GM18868 (cell line): ENCODE data around the gene CPLX3.
A peak's percentile ranks its signal among the peaks of the same experiment; 100 is the strongest.
"Not testable (repeated sequence)": the region's sequence is repeated elsewhere in the genome, so short reads cannot be mapped to it uniquely, and the experiment has no call there.

ENCODE experiments used
- ATAC-seq: cut with Tn5 transposase; IDR thresholded peaks from one replicate; pipeline ENCODE4 v1.9.1; 2021; ENCODE audit warnings: mild to moderate bottlenecking, moderate library complexity; ENCODE audit not compliant: unreplicated experiment

Gene CPLX3, protein sequence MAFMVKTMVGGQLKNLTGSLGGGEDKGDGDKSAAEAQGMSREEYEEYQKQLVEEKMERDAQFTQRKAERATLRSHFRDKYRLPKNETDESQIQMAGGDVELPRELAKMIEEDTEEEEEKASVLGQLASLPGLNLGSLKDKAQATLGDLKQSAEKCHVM

DNA sequence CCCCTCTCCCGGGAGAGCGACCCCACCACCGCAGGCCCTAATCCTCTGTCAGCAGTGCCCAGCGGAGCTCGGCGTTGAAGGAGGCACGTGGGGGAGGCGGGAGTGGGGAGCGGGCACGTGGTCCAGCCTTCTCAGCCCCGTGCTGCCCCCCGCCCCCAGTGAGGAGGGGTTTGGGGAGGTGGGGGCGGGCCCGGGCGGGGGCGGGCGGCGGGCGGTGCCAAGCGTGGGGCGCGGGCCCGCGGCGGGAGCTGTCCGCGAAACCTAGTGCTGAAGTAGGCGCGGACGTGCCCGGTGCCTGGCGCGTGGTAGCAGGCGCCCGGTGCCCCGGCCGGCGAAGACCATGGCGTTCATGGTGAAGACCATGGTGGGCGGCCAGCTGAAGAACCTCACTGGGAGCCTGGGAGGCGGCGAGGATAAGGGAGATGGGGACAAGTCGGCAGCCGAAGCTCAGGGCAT is at the start of gene CPLX3:
TSS of gene CPLX3 (plus strand) at position 264 of the 456 bp plus-strand sequence. CDS start at position 341, 77 bp downstream.
- ATAC-seq: no peak

DNA sequence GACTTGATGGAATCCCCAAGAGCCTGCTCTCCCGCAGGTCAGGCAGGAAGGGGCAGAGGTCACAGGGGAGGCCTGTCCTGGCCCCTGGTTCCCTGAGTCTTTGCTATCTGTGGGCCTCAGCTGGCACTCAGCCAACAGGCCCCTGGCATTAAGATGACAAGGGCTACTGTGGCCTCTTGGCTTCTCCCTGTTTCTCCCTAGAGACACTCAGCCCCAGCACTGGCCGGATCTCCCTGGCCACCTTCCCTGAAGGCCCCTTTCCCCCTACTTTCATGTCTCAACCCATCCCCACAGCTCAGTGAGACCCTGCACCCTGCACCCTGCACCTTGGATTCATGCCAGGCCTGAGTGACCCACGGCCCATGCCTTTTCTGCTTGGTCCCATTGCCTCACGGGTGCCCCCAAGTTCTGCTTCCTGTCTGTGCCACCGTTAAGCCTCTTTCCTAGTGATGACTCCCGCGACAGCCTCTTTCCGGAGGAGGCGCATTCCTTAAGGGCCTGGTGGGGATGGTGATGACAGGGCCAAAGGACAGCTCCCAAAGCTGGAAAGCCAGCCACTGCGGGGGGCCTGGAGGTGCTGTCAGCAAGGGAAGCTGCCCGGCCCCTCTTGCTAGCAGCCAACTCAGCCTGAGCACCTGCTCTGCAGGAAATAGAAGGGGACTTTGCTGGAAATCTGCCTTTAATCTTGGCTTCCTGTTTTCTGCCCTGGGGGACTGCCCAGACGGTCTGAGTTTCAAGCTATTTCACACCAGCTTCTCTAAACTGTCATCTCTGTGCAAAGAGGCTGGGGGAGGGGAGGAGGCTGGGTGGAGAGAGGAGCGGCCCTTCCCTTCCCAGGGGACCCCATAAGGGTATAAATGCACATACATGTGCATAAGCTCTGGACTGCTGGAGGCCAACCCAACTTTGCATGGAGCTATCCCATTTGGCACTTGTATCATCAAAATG is 49.3 kb upstream of the CPLX3 start:
- ATAC-seq: peak; percentile 33

DNA sequence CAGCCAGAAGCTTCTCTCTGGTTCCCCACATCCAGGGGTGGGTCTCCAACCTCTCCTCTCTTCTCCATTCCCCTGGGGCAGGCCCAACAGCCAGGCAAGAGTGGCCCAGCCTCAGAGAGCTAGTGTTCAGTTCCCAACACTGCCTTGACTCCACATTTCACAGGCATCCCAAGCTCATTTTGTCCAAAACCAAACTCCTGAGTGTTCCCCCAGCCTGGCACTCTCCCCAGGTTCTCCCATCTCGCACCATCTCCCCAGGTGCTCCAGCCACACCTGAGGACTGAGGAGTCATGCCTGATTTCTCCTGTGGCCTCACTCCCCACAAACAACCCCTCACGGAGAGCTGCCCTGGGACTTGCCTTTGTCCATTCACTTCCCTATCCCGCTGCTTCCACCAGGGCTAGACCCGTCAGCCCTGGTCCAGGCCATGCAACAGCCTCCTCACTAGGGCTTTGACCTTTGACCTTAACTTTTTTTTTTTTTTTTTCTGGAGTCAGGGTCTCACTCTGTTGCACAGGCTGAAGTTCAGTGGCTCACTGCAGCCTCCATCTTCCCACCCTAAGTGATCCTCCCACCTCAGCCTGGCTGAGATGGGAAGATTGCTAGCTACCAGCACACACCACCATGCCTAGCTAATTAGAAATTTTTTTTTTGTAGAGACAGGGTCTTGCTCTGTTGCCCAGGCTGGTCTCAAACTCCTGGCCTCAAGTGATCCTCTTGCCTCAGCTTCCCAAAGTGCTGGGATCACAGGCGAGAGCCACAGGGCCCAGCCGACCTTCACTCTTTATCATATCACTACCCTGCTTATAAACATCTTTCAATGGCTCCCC is 48.4 kb upstream of the CPLX3 start:
- no peak for ATAC-seq

DNA sequence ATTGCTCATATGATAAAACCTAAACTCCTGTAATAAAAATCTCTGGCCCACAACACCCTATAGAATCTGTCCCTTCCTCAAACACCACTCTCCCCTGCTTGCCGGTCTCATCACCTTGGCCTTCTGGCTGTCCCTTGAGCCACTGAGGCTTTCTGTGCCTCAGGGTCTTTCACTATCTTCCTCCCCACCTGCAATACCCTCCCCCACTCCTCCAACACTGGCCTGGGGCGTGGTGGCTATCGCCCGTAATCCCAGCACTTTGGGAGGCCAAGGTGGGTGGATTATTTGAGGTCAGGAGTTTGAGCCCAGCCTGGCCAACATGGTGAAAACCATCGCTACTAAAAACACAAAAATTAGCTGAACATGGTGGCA is 47.8 kb upstream of the CPLX3 start:
- ATAC-seq: no peak

DNA sequence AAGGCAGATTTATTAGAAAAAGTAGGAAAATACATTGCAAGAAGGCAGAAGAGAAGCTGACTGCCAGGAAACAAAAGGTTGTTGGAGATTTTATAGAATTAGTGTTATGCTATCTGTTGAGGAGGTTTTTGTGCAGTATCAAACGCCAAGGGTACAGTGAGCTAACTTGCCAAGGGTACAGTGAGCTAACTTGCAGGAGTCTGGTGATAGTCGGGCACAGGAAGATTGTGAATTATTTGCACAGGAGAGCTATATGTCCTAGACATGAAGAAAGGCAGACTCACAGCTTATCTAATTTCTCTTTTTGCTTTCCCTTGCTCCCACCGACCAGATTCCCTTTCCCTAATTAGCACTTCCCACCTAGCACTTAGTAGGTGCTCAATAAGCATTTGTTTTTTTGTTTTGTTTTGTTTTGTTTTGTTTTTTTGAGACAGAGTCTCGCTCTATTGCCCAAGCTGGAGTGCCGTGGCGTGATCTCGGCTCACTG is 47.2 kb upstream of the CPLX3 start:
- no peak for ATAC-seq

DNA sequence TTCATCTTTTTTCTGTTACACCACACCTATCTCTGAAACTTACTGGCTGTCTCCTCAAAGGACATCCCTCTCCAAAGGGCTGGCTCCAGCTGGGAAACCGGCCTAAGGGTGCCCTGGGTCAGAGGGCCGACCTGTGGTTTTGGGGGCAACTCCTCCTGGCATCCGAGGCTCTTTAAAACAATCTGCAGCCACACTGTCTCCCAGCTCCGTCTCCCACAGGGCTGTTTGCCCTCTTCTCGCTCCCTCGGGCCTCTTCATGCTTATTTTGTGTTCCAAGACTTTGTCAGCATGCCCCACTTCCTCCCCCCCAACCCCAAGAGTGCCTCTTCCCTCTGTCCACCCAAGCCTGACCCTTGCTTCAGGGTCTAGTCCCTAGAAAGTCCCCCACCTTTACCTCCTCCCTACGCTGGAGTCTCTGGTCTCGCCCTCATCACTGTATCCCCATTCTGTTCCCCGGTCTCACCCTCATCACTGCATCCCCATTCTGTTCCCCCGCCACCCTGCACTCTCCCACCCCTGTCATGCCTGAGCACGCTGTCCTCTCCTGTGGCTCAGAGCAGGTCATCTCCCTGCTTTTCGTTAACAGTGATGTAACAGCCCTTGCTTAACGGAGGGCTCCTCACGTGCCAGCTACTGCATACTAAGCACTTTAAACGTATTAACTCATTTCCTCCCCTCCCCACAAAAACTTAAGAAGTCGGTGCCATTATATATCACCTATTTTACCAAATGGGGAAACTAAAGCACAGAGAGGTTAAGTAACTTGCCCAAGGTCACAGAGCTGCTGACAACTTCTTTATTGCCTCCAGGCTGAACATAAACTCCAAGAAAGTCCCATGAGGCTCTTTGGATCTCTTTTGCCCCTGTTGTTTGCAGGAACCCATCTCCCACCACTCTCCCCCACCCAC is 45.6 kb upstream of the CPLX3 start:
- ATAC-seq: no peak

DNA sequence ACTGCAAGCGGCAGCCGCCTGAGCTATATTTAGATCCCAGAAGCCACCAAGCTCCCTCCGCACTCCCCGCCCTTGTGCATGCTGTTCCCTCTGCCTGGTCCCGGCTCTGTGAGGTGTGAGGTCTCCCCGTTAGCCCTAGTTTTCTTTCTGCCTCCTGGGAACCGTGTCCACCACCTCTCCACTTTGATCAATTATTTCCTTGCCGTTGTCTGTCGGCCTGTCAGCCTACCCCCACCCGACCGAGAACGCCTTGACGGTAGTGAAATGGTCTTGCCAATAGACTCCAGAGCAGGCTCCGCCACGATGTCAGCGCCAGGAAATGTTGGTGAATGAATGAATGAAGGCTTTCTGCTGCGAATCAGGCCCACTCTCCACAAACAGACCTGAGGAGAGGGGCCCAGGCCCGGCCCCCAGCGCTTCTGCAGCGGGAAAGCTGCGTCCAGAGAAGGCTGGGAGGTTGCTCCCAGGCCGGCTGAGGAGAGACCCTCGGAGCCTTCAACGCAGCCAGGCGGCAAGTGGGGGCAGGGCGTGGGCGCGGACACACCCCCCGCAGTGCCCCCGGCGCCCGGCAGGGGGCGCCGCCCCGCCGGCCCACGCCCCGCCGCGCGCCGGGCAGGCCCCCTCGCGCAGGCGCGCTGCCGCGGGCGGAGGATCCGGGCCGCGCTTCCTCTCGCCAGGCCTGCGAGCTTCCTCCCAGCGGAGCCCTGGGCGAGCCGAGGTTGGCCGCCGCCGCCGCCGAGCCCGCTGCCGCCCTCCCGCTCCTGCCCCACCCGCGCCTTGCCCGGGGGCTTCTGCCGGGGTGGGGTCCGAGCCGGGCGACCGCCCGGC is 44.8 kb upstream of the CPLX3 start, which contains the start of gene CSK:
TSS of gene CSK (plus strand) at position 650 of the 828 bp plus-strand sequence. CDS start 16,218 bp downstream, outside the sequence.
- ATAC-seq: no peak

DNA sequence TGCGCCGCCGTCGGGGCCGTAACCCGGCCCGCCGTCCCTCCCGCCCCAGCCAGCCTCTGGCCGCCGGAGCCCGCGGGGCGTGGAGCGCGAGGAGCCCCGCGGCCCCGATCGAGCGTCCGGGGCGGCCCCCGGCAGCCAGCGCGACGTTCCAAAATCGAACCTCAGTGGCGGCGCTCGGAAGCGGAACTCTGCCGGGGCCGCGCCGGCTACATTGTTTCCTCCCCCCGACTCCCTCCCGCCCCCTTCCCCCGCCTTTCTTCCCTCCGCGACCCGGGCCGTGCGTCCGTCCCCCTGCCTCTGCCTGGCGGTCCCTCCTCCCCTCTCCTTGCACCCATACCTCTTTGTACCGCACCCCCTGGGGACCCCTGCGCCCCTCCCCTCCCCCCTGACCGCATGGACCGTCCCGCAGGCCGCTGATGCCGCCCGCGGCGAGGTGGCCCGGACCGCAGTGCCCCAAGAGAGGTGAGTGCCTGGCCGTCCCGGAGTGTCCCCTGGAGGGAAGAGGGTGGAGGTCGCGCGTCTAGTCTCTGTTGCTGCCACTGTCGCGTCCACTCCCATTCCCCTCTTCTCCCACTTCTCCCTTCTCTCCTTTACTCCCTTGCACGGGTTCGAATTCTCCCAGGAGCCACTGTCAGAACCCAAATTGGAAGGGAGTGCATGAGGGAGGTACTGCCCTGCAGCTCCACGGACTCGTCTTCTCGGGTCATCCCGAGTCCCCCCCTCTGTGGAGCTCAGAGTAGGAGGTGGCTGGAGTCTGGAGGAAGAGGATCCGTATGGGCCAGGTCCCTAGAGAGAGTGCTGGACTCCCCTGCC is 44.0 kb upstream of the CPLX3 start:
- ATAC-seq: no peak

DNA sequence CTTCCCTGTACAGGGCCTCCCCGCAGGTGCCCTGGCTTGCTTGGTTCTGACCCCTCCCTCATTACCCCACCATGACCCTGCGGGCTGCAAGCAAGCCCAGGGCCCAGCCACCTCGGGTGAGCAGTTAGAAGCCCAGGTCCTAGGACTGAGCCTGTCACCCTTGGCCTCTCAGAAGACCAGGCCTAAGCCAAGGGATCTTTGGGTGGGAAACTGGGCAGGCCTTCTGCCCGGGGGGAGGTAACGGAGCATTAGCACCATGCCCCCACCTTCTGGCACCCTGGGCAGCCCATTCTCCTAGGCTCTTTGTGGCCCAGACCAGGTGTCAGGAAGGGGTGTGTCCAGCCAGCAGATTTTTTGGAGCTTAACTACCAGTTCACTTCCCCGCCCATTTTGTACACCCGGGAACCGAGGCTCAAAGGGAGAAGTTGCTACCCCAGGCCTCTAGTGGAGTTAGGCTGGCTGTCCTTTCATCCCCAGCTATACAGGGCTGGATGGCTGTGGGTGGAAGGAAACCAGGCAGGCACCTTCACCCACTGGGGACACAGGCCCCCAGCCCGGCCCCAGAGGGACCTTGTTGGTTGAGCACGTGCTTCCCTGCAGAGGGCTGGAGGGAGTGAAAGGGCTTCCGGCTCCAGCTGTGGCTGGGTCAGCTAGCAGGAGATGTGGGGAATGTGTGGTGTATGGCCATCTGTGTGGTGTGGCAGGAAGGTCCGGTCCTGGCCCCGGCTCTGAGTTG is 43.2 kb upstream of the CPLX3 start:
- ATAC-seq: no peak

DNA sequence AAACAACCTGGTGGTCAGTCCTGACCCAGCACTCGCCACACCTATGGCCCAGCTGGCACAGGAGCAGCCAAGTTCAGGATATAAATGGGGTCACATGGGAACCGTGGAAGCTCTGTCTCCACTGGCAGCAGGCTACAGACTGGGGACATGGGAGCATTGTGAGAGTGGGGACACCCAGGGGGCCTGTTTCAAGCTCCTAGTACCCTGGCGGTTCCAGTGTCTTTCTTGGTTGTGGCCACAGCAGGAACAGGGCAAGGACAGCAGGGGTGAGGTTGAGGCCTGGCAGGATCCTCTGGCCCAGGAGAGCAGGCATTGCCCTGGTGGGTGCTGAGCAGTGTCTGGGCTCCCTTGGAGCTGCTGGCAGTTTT is 42.6 kb upstream of the CPLX3 start:
- ATAC-seq: no peak

DNA sequence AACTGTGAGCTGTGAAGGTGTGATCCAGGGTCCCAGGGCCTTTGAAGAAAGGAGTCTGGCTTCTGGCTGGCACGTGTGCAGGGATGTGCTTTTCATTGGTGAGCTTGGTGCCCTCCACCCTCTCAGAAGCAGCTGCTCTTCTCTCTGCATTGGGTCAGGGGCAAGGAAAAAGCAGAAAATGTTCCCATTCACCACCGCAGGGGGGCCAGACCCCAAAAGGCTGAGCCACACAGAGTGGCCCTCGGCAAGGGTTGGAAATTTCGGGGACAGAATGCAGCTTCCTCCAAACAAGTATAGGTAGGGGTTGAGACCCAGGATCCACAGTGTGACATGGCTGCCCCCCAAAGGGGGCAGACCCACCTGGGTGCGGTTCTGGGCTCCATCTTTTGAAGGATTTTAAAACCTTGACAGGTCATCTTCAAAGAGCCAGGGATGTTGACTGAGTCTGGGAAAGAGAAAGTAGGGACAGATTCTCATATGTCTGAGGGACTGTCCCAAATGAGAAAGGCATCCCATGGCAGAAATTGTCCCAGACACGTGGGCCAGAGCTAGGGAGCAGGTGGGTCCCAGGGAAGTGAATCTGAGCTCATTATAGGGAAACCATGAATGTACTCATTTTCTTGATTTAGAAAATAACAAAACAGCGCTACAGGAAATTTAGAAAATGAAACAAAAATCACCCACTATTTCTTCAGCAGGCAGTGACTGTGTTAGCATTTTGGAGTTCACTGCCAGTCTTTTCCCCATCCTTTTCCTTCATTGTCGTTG is 41.8 kb upstream of the CPLX3 start:
- ATAC-seq: no peak

DNA sequence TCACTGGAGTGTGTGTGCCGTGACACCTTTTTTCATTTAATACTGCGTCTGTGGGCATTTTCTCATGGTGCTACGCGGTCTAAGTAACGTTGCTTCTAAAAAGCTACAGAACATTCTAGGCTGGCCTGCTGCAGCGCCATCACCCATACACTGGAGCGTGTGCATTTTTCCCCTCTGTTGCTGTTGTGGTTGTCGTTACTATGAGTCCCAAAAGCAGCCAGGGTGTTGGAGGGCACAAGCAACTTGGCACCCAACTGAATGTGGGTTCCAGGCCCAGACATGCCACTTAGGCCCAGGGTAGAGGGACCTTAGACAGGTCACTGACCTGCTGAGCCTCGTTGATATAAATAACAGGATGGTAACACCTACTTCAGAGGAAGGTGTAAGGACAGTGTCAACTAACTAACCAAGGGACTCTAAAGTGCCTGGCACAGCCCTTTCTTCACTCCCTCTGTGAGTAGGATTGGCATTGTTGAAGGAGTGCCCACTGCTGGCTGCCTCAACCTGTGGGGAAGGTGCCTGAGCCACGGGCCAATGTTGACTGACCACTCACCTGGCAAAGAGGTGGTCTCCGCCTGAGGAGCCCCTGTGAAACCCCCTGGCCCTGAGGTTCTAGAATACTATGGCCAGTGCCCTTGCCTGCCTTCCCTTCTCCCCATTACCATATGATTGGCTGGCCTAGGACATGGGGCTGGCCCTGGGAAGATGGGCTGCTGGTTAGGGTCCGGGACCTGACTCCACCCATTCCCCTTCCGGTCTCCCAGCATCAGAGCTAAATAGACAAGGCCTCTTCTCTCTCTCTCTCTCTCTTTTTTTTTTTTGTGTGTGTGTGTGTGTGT is 41.0 kb upstream of the CPLX3 start:
- ATAC-seq: no peak

DNA sequence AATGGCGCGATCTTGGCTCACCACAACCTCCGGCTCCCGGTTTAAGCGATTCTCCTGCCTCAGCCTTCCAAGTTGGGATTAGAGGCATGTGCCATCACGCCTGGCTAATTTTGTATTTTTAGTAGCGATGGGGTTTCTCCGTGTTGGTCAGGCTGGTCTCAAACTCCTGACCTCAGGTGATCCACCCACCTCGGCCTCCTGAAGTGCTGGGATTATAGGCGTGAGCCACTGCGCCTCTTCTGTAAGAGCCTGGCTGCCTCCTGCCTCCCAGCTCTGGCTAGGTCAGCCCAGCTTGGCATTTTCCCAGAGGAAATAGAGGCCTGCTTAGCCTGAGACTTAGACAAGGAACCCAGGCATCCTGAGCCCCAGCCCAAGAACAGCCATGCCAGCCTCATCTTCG is 40.3 kb upstream of the CPLX3 start:
- ATAC-seq: not testable (repeated sequence)

DNA sequence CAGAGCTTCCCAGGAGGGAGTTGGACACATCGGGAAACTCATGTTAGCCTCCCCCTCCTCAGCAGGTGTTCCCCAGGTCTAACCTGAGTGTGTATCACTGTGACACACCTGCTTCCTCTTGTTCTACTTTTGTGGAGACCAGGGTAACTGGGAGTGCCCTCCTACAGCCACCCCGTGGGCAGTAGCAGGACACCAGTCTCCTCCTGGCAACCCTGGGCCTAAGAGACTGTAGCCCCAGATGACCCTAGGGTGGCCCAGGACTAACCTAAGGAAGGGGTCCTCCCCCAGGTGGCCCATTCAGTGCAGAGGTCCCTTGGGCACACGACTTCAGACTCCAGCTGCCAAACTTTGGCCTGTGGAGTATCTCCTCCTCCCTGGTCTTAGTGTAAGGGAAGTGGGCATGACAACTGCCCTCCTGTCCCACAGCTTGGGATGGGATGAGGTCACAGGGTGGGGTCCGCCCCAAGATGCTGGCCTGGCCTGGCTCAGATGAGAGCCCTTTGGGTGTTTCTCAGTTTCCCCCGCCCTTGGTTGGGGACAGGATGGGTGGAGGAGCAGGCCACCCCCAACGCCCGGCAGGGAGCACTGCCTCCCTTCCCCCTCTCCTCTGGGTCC is 39.8 kb upstream of the CPLX3 start:
- no peak for ATAC-seq

DNA sequence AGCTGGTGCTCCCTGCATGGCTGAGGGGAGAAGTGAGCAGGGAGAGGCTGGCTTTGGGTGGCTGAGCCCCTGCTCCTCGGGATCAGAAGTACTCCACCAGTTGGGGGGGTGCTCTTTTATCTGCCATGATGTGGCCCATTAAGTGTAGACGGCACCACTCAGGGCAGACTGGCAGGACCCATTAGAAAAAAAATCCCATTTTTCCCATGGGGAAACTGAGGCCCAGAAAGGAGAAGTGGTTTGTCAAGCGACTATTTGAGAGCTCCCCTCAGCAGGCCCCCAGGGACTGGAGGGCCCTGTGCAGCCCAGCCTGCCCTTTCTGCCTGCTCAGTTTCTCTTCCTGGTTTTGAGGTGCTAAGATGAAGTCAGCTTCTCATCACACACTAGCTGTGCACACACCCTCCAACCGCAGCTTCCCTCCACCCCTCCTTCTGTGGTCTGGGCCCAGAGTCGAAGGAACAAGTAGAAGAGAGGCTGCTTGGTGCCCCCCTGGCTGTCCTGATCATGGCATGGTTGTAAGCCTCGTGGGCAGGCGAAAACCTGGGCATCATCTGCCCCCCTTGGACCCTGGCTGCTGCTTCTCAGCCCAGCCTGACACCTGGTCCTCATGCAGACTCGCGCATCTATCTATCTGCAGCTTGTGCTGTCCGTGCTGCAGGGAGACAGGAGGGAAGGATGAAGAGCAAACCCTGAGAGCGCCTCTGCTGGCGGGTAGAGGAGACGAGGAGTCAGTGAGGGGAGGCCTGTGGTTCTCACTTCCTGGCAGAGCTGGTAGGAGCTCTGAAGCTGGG is 39.0 kb upstream of the CPLX3 start:
- ATAC-seq: peak; percentile 47
